H1 (cell line): Measurements from ENCODE around the gene PIK3R6. TPM values are rescaled to one million over a fixed set of nuclear protein-coding genes. Genes with fewer than 3 reads are reported as not detected.

ENCODE experiments used
- CTCF ChIA-PET: fragments of 300-600 bp; sonication (Branson Sonifier 250); formaldehyde crosslinking; loops from one replicate; lab custom pipeline; 2021; ENCODE audit not compliant: partially characterized antibody; lab: Charles Lee
- POLR2A ChIA-PET: fragments of 300-600 bp; sonication (Branson Sonifier 250); formaldehyde crosslinking; loops from one replicate; lab custom pipeline; 2021; ENCODE audit warnings: inconsistent platforms; ENCODE audit not compliant: partially characterized antibody; lab: Charles Lee
- DNase-seq, 2 experiments: peaks; one replicate each; pipeline versions ENCODE4 v3.0.0 to v3.0.0-alpha.2; 2010 to 2022; ENCODE audit warnings: low spot score in 2 of 2, low read depth in 1 of 2, mixed read lengths in 1 of 2
- FAIRE-seq: peaks from 2 replicates; lab custom pipeline; 2011; peaks lifted over from hg19 to GRCh38; lab: Jason Lieb, UNC
- H2AFZ ChIP-seq: 2 replicates; pipeline ENCODE4 v1.8.1; 2012; ENCODE audit warnings: low read length, inconsistent platforms
- H2AK5ac ChIP-seq: 2 replicates; pipeline ENCODE4 v1.6.1; 2013; ENCODE audit warnings: low read depth, low read length
- H2BK120ac ChIP-seq: replicated peaks from 2 replicates; pipeline ENCODE3; 2013; ENCODE audit warnings: low read depth, low read length, inconsistent platforms
- H2BK12ac ChIP-seq: 2 replicates; pipeline ENCODE4 v1.6.1; 2013; ENCODE audit warnings: low read depth, low read length
- H2BK15ac ChIP-seq: 2 replicates; pipeline ENCODE4 v1.6.1; 2013; ENCODE audit warnings: low read length
- H2BK20ac ChIP-seq: 2 replicates; pipeline ENCODE4 v1.6.1; 2013; ENCODE audit warnings: low read length
- H2BK5ac ChIP-seq: 2 replicates; pipeline ENCODE4 v1.6.1; 2013; ENCODE audit warnings: low read depth, low read length
- H3K14ac ChIP-seq: 2 replicates; pipeline ENCODE4 v1.6.1; 2013; ENCODE audit warnings: inconsistent platforms; ENCODE audit not compliant: insufficient read length
- H3K18ac ChIP-seq: 2 replicates; pipeline ENCODE4 v1.6.1; 2013; ENCODE audit warnings: low read length; ENCODE audit errors: extremely low read depth
- H3K23ac ChIP-seq: 2 replicates; pipeline ENCODE4 v1.6.1; 2013; ENCODE audit warnings: inconsistent platforms; ENCODE audit not compliant: insufficient read length
- H3K23me2 ChIP-seq: 2 replicates; pipeline ENCODE4 v1.6.1; 2013; ENCODE audit warnings: low read depth, low read length
- H3K27ac ChIP-seq: 2 replicates; pipeline ENCODE4 v1.6.1; 2011; ENCODE audit warnings: low read depth, low read length, inconsistent platforms
- H3K27me3 ChIP-seq, 4 experiments: replicated peaks in 1 of 4; 1 replicate in 1 of 4; 2 replicates in 3 of 4; pipeline versions ENCODE4 v1.6.1 to v1.8.1; 2011 to 2013; ENCODE audit warnings: low read length in 3 of 4, mild to moderate bottlenecking in 3 of 4, inconsistent platforms in 2 of 4, mixed read lengths in 2 of 4, moderate library complexity in 1 of 4; ENCODE audit not compliant: control insufficient read depth in 3 of 4, insufficient read depth in 3 of 4; ENCODE audit errors: extremely low read depth in 1 of 4
- H3K36me3 ChIP-seq, 4 experiments: 2 replicates each; pipeline versions ENCODE4 v1.6.1 to v1.8.1; 2011 to 2013; ENCODE audit warnings: mild to moderate bottlenecking in 4 of 4, low read length in 3 of 4, moderate library complexity in 2 of 4, control low read depth in 1 of 4, inconsistent platforms in 1 of 4; ENCODE audit not compliant: insufficient read depth in 4 of 4, control insufficient read depth in 2 of 4
- H3K4ac ChIP-seq: replicated peaks from 2 replicates; pipeline ENCODE3; 2013; ENCODE audit warnings: low read length, low read depth, mixed read lengths, inconsistent platforms; ENCODE audit not compliant: insufficient read length
- H3K4me1 ChIP-seq, 4 experiments: replicated peaks in 1 of 4; 1 replicate in 1 of 4; 2 replicates in 3 of 4; pipeline versions ENCODE4 v1.6.1 to v1.8.1; 2011 to 2013; ENCODE audit warnings: low read length in 3 of 4, inconsistent platforms in 2 of 4, mixed read lengths in 1 of 4; ENCODE audit not compliant: insufficient read depth in 4 of 4, control insufficient read depth in 3 of 4
- H3K4me2 ChIP-seq, 2 experiments: 2 replicates each; pipeline versions ENCODE4 v1.6.1 to v1.8.1; 2011 to 2013; ENCODE audit warnings: low read depth in 2 of 2, low read length in 2 of 2, control low read depth in 1 of 2, inconsistent platforms in 1 of 2, mild to moderate bottlenecking in 1 of 2; ENCODE audit not compliant: insufficient read depth in 1 of 2
- H3K4me3 ChIP-seq, 4 experiments: fragments of 200-600, 300-600 bp in 1 of 4; sonication (generic), shearing (Covaris generic), sonication (Bioruptor Twin) in 1 of 4; 2 replicates each; pipeline versions ENCODE4 v1.5.1 to v1.8.1; 2011 to 2016; ENCODE audit warnings: low read length in 4 of 4, low read depth in 3 of 4, control low read depth in 2 of 4, inconsistent platforms in 2 of 4, mild to moderate bottlenecking in 2 of 4, mixed read lengths in 1 of 4, moderate library complexity in 1 of 4; ENCODE audit not compliant: insufficient read depth in 2 of 4; ENCODE audit errors: extremely low read depth in 1 of 4
- H3K56ac ChIP-seq: replicated peaks from 2 replicates; pipeline ENCODE3; 2013; ENCODE audit warnings: low read depth, mild to moderate bottlenecking, mixed read lengths, low read length, inconsistent platforms; ENCODE audit not compliant: insufficient read length
- H3K79me1 ChIP-seq: 2 replicates; pipeline ENCODE4 v1.6.1; 2013; ENCODE audit warnings: low read depth, low read length, control low read depth
- H3K79me2 ChIP-seq, 2 experiments: 2 replicates each; pipeline versions ENCODE4 v1.6.1 to v1.8.1; 2012 to 2013; ENCODE audit warnings: low read length in 2 of 2, mild to moderate bottlenecking in 2 of 2, inconsistent platforms in 1 of 2; ENCODE audit not compliant: insufficient read depth in 2 of 2, control insufficient read depth in 1 of 2
- H3K9ac ChIP-seq, 4 experiments: replicated peaks in 1 of 4; 1 replicate in 1 of 4; 2 replicates in 3 of 4; pipeline versions ENCODE4 v1.6.1 to v1.8.1; 2011 to 2013; ENCODE audit warnings: low read depth in 3 of 4, low read length in 3 of 4, control low read depth in 2 of 4, mild to moderate bottlenecking in 2 of 4, moderate library complexity in 2 of 4, inconsistent platforms in 1 of 4; ENCODE audit errors: extremely low read depth in 1 of 4
- H3K9me3 ChIP-seq, 2 experiments: 2 replicates each; pipeline versions ENCODE4 v1.6.1 to v1.8.1; 2012 to 2013; ENCODE audit warnings: mild to moderate bottlenecking in 2 of 2, moderate library complexity in 2 of 2, control low read depth in 1 of 2, inconsistent platforms in 1 of 2, low read depth in 1 of 2, low read length in 1 of 2, mixed read lengths in 1 of 2; ENCODE audit not compliant: insufficient read depth in 2 of 2
- H4K20me1 ChIP-seq, 2 experiments: replicated peaks in 1 of 2; 2 replicates each; pipeline versions ENCODE3 to v1.8.1; 2011 to 2013; ENCODE audit warnings: inconsistent platforms in 2 of 2, low read length in 2 of 2, mild to moderate bottlenecking in 1 of 2; ENCODE audit not compliant: insufficient read depth in 2 of 2, control insufficient read depth in 1 of 2
- H4K5ac ChIP-seq: 2 replicates; pipeline ENCODE4 v1.6.1; 2013; ENCODE audit warnings: low read length, low read depth, mixed read lengths, inconsistent platforms; ENCODE audit not compliant: insufficient read length
- H4K8ac ChIP-seq: 2 replicates; pipeline ENCODE4 v1.8.0; 2013; ENCODE audit warnings: mild to moderate bottlenecking, moderate library complexity, low read length, inconsistent platforms; ENCODE audit not compliant: insufficient read depth; ENCODE audit errors: extremely low read depth
- H4K91ac ChIP-seq: replicated peaks from 2 replicates; pipeline ENCODE3; 2013; ENCODE audit warnings: low read length, mixed read lengths, inconsistent platforms; ENCODE audit not compliant: insufficient read length
- ASH2L ChIP-seq: fragments of 200-600, 300-600 bp; sonication (generic); IDR thresholded peaks from one replicate; pipeline ENCODE4 v1.7.1; 2017; ENCODE audit warnings: low read length
- CEBPB ChIP-seq: IDR thresholded peaks from 2 replicates; pipeline ENCODE4 v1.6.1; 2012; ENCODE audit warnings: low read depth, low read length
- CHD2 ChIP-seq: IDR thresholded peaks from 2 replicates; pipeline ENCODE4 v1.6.1; 2012; ENCODE audit warnings: low read length, improper control_type of control experiment
- SIN3A ChIP-seq, 2 experiments: IDR thresholded peaks in 1 of 2; conservative IDR thresholded peaks in 1 of 2; 2 replicates each; pipeline ENCODE4 v1.6.1; 2011 to 2012; ENCODE audit warnings: low read length in 2 of 2, improper control_type of control experiment in 1 of 2, low read depth in 1 of 2, mild to moderate bottlenecking in 1 of 2
- USF2 ChIP-seq: IDR thresholded peaks from 2 replicates; pipeline ENCODE4 v1.6.1; 2011; ENCODE audit warnings: low read length, improper control_type of control experiment
- WGBS, 2 experiments: shearing (Covaris generic) in 1 of 2; methylation state at CpG; one replicate each; pipeline versions ENCODE4 v1.1.6 to v1.1.7; 2013 to 2015; ENCODE audit warnings: low lambda C conversion rate in 2 of 2, mixed read lengths in 2 of 2, inconsistent platforms in 1 of 2, low coverage in 1 of 2, missing lambda C conversion rate in 1 of 2; ENCODE audit not compliant: insufficient replicate concordance in 2 of 2, insufficient coverage in 1 of 2, insufficient read length in 1 of 2; ENCODE audit errors: extremely low coverage in 1 of 2, missing lambda C conversion rate in 1 of 2; 5-methylcytosine and 5-hydroxymethylcytosine counted together
- long read RNA-seq, 2 experiments: library from RNA in 1 of 2; library from capped mRNA in 1 of 2; stranded (forward); transcript quantifications; one replicate each; pipeline ENCODE4 v2.0.0, GENCODE V29; 2021; ENCODE audit warnings: inconsistent platforms in 1 of 2
- polyA minus RNA-seq, 3 experiments: library from RNA; depleted of rRNA, polyadenylated mRNA; stranded (reverse); fragments of >200 nt; gene quantifications; 1 replicate in 2 of 3; 2 replicates in 1 of 3; pipeline ENCODE4 v1.2.3, GENCODE V29; 2011
- polyA plus RNA-seq, 7 experiments: library from polyadenylated mRNA; depleted of rRNA in 3 of 7; stranded (reverse) in 5 of 7; unstranded in 2 of 7; fragments of >200 nt in 5 of 7; fragments of 200-250 nt in 2 of 7; gene quantifications; 1 replicate in 5 of 7; 2 replicates in 1 of 7; 4 replicates in 1 of 7; pipeline versions ENCODE4 v1.2.1 to v1.2.3, GENCODE V29; 2011 to 2013; ENCODE audit warnings: missing spikeins in 2 of 7, mixed read lengths in 2 of 7
- total RNA-seq: library from RNA; stranded (reverse); fragmentation: NEBNext Ultra II Directional; extraction: Animal tissue kit (Norgen Biotek cat#: 25700); gene quantifications from 2 replicates; pipeline ENCODE4 v1.2.1, GENCODE V29; 2021

PIK3R6 gene
- total RNA-seq = 0.23 and 0.24 TPM in 2 replicates
- 0.72 and 1.2 TPM in 2 replicates for polyA plus RNA-seq (2011; rRNA removed)
- 0.80 TPM for polyA plus RNA-seq (2011; cell fraction: cytosol; rRNA removed)
- 0.93 TPM for polyA plus RNA-seq (2011; cell fraction: nucleus; rRNA removed)
- 0.29 to 1.2 TPM (median 0.74 TPM) in 4 replicates for polyA plus RNA-seq (2012, experiment 1 of 2)
- 0.31 TPM for polyA plus RNA-seq (2012, experiment 2 of 2)
- 0.04 TPM for polyA plus RNA-seq (2013, experiment 1 of 2)
- 0.04 TPM for polyA plus RNA-seq (2013, experiment 2 of 2)
- polyA minus RNA-seq (2011; rRNA and poly(A)+ RNA removed) = 0.73 and 1.6 TPM in 2 replicates
- not detected for polyA minus RNA-seq (2011; cell fraction: cytosol; rRNA and poly(A)+ RNA removed)
- 1.00 TPM for polyA minus RNA-seq (2011; cell fraction: nucleus; rRNA and poly(A)+ RNA removed)
- long read RNA-seq, experiment 1 = 0 reads
- long read RNA-seq, experiment 2 = 0 reads

- H3K23ac ChIP-seq = no peak within 1 kb of the TSS
- H4K5ac ChIP-seq = no peak within 1 kb of the TSS
- H4K8ac ChIP-seq = no peak within 1 kb of the TSS
- H2BK120ac ChIP-seq = no peak within 1 kb of the TSS
- TF ChIP-seq SIN3A (conservative IDR thresholded peaks at IDR 0.05 in 1 of 2, IDR thresholded peaks at IDR 0.05 in 1 of 2; ENCODE audit: low read depth in 1 of 2, low read length in 2 of 2) (no peak), CEBPB (no peak), ASH2L (no peak), USF2 (no peak), CHD2 (no peak)
- no peaks in the 10 kb centered on the region for H3K36me3 ChIP-seq
- no peak within 1 kb of the TSS for H3K27ac ChIP-seq
- H3K18ac ChIP-seq = no peak within 1 kb of the TSS
- H3K4me2 ChIP-seq = no peak within 1 kb of the TSS
- 91% methylated on average over 12 of the region's 12 CpGs; no CpG with 5 or more reads in 1 of the 2 experiments for WGBS, 2 experiments
- H2BK5ac ChIP-seq = no peak within 1 kb of the TSS
- H3K79me2 ChIP-seq = no peaks in the 10 kb centered on the region
- H3K9ac ChIP-seq = no peak within 1 kb of the TSS
- no peak within 1 kb of the TSS for H2AFZ ChIP-seq
- ChIA-PET POLR2A (no interaction called here), CTCF (interaction anchor here (0.7 to 0.8 kb wide), 2 partner anchors 9 to 35 kb away, joined by 3 read pairs; no protein-coding TSS in a partner anchor)
- H3K4ac ChIP-seq = no peak within 1 kb of the TSS
- H2BK20ac ChIP-seq = no peak within 1 kb of the TSS
- H3K79me1 ChIP-seq = no peaks in the 10 kb centered on the region
- H2BK15ac ChIP-seq = no peak within 1 kb of the TSS; the same call in 1 of the 2 replicates
- no peaks in the 10 kb centered on the region for H3K23me2 ChIP-seq
- no peaks in the 10 kb centered on the region for H4K20me1 ChIP-seq
- FAIRE-seq (no peak), DNase-seq (no peak)
- 0 out of 2 replicates have a peak within 1 kb of the TSS, but pooled peaks have one; percentile 9 for H2BK12ac ChIP-seq
- H3K4me3 ChIP-seq = no peak within 1 kb of the TSS
- no peak within 1 kb of the TSS for H2AK5ac ChIP-seq
- H3K14ac ChIP-seq = no peak within 1 kb of the TSS
- peaks cover 0 to 2% (median 0%) of the 10 kb centered on the region in 4 experiments; a peak in 2 of 7 replicates for H3K27me3 ChIP-seq
- H3K56ac ChIP-seq = no peak within 1 kb of the TSS
- no peaks in the 10 kb centered on the region; a peak in 2 of 7 replicates for H3K4me1 ChIP-seq
- H3K9me3 ChIP-seq = no peaks in the 10 kb centered on the region
- H4K91ac ChIP-seq = no peak within 1 kb of the TSS
Measured at GRCh38 chr17:8867361-8867981, at the start of gene PIK3R6. Gene PIK3R6, minus strand, starts transcription at chr17:8867674. Its CDS starts 17,880 bp downstream, at chr17:8849794.
